Glutamatergic neuron (in vitro differentiated cells): ENCODE data around the gene KRTAP24-1. TPM values are rescaled to one million over a fixed set of nuclear protein-coding genes. Genes with fewer than 3 reads are reported as not detected.

Experiments
- DNase-seq: peaks from one replicate; pipeline ENCODE4 v3.0.0; 2022
- H3K27ac Mint-ChIP-seq: one replicate; pipeline ENCODE4 v1.8.0; 2020; ENCODE audit warnings: mild to moderate bottlenecking, mixed read lengths, inconsistent platforms; ENCODE audit not compliant: unreplicated experiment
- H3K27me3 Mint-ChIP-seq: one replicate; pipeline ENCODE4 v1.8.0; 2020; ENCODE audit warnings: mild to moderate bottlenecking, moderate library complexity, mixed read lengths, inconsistent platforms; ENCODE audit not compliant: unreplicated experiment
- H3K36me3 Mint-ChIP-seq: one replicate; pipeline ENCODE4 v1.8.0; 2020; ENCODE audit warnings: mild to moderate bottlenecking, mixed read lengths, inconsistent platforms; ENCODE audit not compliant: unreplicated experiment
- H3K4me1 Mint-ChIP-seq: one replicate; pipeline ENCODE4 v1.8.0; 2020; ENCODE audit warnings: mild to moderate bottlenecking, low read depth, mixed read lengths, inconsistent platforms; ENCODE audit not compliant: unreplicated experiment
- H3K4me3 Mint-ChIP-seq: one replicate; pipeline ENCODE4 v1.8.0; 2020; ENCODE audit warnings: mild to moderate bottlenecking, mixed read lengths, inconsistent platforms; ENCODE audit not compliant: unreplicated experiment
- H3K9me3 Mint-ChIP-seq: one replicate; pipeline ENCODE4 v1.8.0; 2020; ENCODE audit warnings: mild to moderate bottlenecking, moderate library complexity, mixed read lengths, inconsistent platforms; ENCODE audit not compliant: unreplicated experiment
- CTCF ChIP-seq: fragments of 200-600 bp; sonication (generic); IDR thresholded peaks from one replicate; pipeline ENCODE4 v1.5.0; 2021; ENCODE audit not compliant: partially characterized antibody, unreplicated experiment
- long read RNA-seq: library from polyadenylated mRNA; unstranded; transcript quantifications from one replicate; pipeline ENCODE4 v2.0.0, GENCODE V29; 2020; ENCODE audit not compliant: unreplicated experiment
- total RNA-seq: library from RNA; stranded (reverse); fragmentation: NEBNext Ultra II Directional; extraction: Animal tissue kit (Norgen Biotek cat#: 25700); gene quantifications from one replicate; pipeline ENCODE4 v1.2.1, GENCODE V29; 2021; ENCODE audit not compliant: unreplicated experiment

The KRTAP24-1 gene
- total RNA-seq: not detected
- long read RNA-seq: 0 reads

- H3K4me1 Mint-ChIP-seq: no peaks in the 10 kb centered on the region
- H3K27ac Mint-ChIP-seq: no peak within 1 kb of the TSS
- H3K4me3 Mint-ChIP-seq: no peak within 1 kb of the TSS
- H3K9me3 Mint-ChIP-seq: no peaks in the 10 kb centered on the region
- H3K36me3 Mint-ChIP-seq: no peaks in the 10 kb centered on the region
- no peak for DNase-seq
- TF ChIP-seq CTCF: no peak
- H3K27me3 Mint-ChIP-seq: no peaks in the 10 kb centered on the region
These were observed at the start of gene KRTAP24-1 for GRCh38 chr21:30282850-30283249. TSS of gene KRTAP24-1 (minus strand) at chr21:30282950. CDS start at chr21:30282932, 18 bp downstream.

- Mint-ChIP-seq H3K36me3 (no peaks in the 10 kb centered on the region), H3K4me3 (no peak overlapping the region)
- no peak for TF ChIP-seq CTCF
These were observed 46.6 kb upstream of the KRTAP24-1 start for GRCh38 chr21:30329203-30329875.

GRCh38 chr21:30326390-30326789 lies 43.6 kb upstream of the KRTAP24-1 start:
- H3K4me1 Mint-ChIP-seq: no peaks in the 10 kb centered on the region
- no peaks in the 10 kb centered on the region for H3K36me3 Mint-ChIP-seq
- H3K27ac Mint-ChIP-seq: no peak overlapping the region
- no peak overlapping the region for H3K4me3 Mint-ChIP-seq
- no peak for DNase-seq
- peaks cover 1% of the 10 kb centered on the region for H3K9me3 Mint-ChIP-seq
- H3K27me3 Mint-ChIP-seq: peaks cover 2% of the 10 kb centered on the region
- no peak for TF ChIP-seq CTCF

More at GRCh38 chr21:30329203-30329875, 46.6 kb upstream of the KRTAP24-1 start:
- H3K9me3 Mint-ChIP-seq: no peaks in the 10 kb centered on the region
- no peak overlapping the region for H3K27ac Mint-ChIP-seq
- no peaks in the 10 kb centered on the region for H3K4me1 Mint-ChIP-seq
- no peak for DNase-seq
- peaks cover 2% of the 10 kb centered on the region for H3K27me3 Mint-ChIP-seq

DNA sequence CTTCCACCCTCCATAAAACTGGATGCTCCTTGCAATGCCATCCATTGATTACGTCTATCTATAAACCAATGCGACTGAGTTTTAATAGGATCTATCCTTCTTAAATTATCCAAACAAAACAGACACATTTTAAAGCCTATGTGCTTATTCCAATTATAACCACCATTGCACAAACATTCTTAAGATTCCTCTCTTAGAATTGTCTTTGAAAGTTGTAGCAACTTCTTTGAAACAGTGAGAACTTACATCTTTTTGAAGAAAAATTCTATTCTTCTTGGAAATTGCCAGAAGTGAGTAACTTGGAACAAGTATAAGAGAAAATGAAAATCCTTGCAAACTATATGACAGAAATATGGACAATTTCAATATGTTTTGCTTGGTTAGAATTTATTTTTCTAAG lies 37.5 kb upstream of the KRTAP24-1 start, which contains the start of gene KRTAP26-1:
TSS of gene KRTAP26-1 (minus strand) at position 101 of the 400 bp plus-strand sequence. CDS start 280 bp downstream, outside the sequence.
- no peak within 1 kb of the TSS for H3K27ac Mint-ChIP-seq
- no peak within 1 kb of the TSS for H3K4me3 Mint-ChIP-seq
- H3K36me3 Mint-ChIP-seq: no peaks in the 10 kb centered on the region
- H3K4me1 Mint-ChIP-seq: no peaks in the 10 kb centered on the region
- peaks cover 1% of the 10 kb centered on the region for H3K9me3 Mint-ChIP-seq
- no peaks in the 10 kb centered on the region for H3K27me3 Mint-ChIP-seq
- TF ChIP-seq CTCF: no peak
- DNase-seq: no peak

DNA sequence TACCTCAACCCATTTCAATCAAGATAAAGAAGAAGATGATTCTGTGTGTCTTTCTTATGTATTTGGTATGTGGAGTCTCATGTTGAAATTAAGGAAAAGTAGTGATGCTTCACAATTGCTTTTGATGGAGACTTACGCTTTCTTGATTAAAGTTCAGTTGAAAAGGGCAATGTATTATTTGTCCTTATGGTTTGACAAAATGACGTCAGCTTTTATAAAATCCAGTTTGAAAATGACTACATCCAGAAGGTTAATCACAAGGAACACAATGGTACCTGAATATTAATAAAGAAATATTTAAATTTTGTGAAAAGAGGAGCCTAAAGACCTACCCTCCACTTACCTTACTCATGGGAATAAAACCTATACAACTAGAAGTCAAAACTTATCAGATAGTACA lies 33.0 kb upstream of the KRTAP24-1 start:
- H3K4me3 Mint-ChIP-seq: no peak overlapping the region
- no peaks in the 10 kb centered on the region for H3K4me1 Mint-ChIP-seq
- H3K27ac Mint-ChIP-seq: no peak overlapping the region
- H3K36me3 Mint-ChIP-seq: no peaks in the 10 kb centered on the region
- no peaks in the 10 kb centered on the region for H3K9me3 Mint-ChIP-seq
- TF ChIP-seq CTCF: no peak
- no peak for DNase-seq
- no peaks in the 10 kb centered on the region for H3K27me3 Mint-ChIP-seq
